GM23248 (cell line): ENCODE data around the gene PTRH1. TPM values are rescaled to one million over a fixed set of nuclear protein-coding genes. Genes with fewer than 3 reads are reported as not detected.

Experiments used
- DNase-seq: peaks from one replicate; pipeline ENCODE4 v3.0.0-alpha.2; 2015
- H2AFZ ChIP-seq: fragments of 200-600 bp; sonication (generic); 2 replicates; pipeline ENCODE4 v1.6.1; 2016; ENCODE audit warnings: antibody characterized with exemption
- H3F3A ChIP-seq: fragments of 200-600 bp; sonication (generic); 2 replicates; pipeline ENCODE4 v1.6.1; 2016; ENCODE audit warnings: mild to moderate bottlenecking, antibody characterized with exemption, mixed run types; ENCODE audit not compliant: insufficient read depth
- H3K27ac ChIP-seq: fragments of 200-600 bp; sonication (generic); 2 replicates; pipeline ENCODE4 v1.5.1; 2016; ENCODE audit warnings: mild to moderate bottlenecking
- H3K27me3 ChIP-seq: fragments of 200-600 bp; sonication (generic); replicated peaks from 2 replicates; pipeline ENCODE4 v1.6.1; 2016; ENCODE audit warnings: mild to moderate bottlenecking; ENCODE audit not compliant: insufficient read depth
- H3K36me3 ChIP-seq: fragments of 200-600 bp; sonication (generic); 2 replicates; pipeline ENCODE4 v1.6.1; 2016; ENCODE audit warnings: low read depth, mild to moderate bottlenecking
- H3K4me1 ChIP-seq: fragments of 200-600 bp; sonication (generic); 2 replicates; pipeline ENCODE4 v1.6.1; 2016; ENCODE audit warnings: mild to moderate bottlenecking; ENCODE audit not compliant: insufficient read depth
- H3K4me2 ChIP-seq: fragments of 200-600 bp; sonication (generic); one replicate; pipeline ENCODE4 v1.6.1; 2016; ENCODE audit warnings: mild to moderate bottlenecking; ENCODE audit not compliant: unreplicated experiment
- H3K4me3 ChIP-seq: fragments of 200-600 bp; sonication (generic); 2 replicates; pipeline ENCODE4 v1.5.1; 2016; ENCODE audit warnings: mild to moderate bottlenecking
- H3K79me2 ChIP-seq: fragments of 200-600 bp; sonication (generic); 2 replicates; pipeline ENCODE4 v1.6.1; 2016; ENCODE audit warnings: mild to moderate bottlenecking; ENCODE audit not compliant: insufficient read depth
- H3K9ac ChIP-seq: fragments of 200-600 bp; sonication (generic); 2 replicates; pipeline ENCODE4 v1.6.1; 2016; ENCODE audit warnings: mild to moderate bottlenecking
- H3K9me2 ChIP-seq: fragments of 200-600 bp; sonication (generic); 2 replicates; pipeline ENCODE4 v1.6.1; 2016; ENCODE audit warnings: mixed run types, mild to moderate bottlenecking, moderate library complexity; ENCODE audit not compliant: insufficient read depth
- H3K9me3 ChIP-seq: fragments of 200-600 bp; sonication (generic); one replicate; pipeline ENCODE4 v1.6.1; 2017; ENCODE audit warnings: low read depth
- H4K20me1 ChIP-seq: fragments of 200-600 bp; sonication (generic); 2 replicates; pipeline ENCODE4 v1.6.0; 2016; ENCODE audit not compliant: insufficient read depth
- EZH2 ChIP-seq: fragments of 200-600 bp; sonication (generic); IDR thresholded peaks from 2 replicates; pipeline ENCODE4 v1.6.1; 2018; ENCODE audit warnings: antibody characterized with exemption, mild to moderate bottlenecking; ENCODE audit not compliant: insufficient read depth, poor library complexity, severe bottlenecking
- EZH2phosphoT487 ChIP-seq: fragments of 200-600 bp; sonication (generic); IDR thresholded peaks from 2 replicates; pipeline ENCODE4 v1.6.1; 2018; ENCODE audit warnings: antibody characterized with exemption, moderate library complexity, mild to moderate bottlenecking, low read depth; ENCODE audit not compliant: insufficient read depth
- WGBS, 2 experiments: methylation state at CpG; one replicate each; pipeline ENCODE4 v1.1.6; 2015 to 2017; ENCODE audit warnings: low lambda C conversion rate in 2 of 2, low coverage in 1 of 2; ENCODE audit errors: missing lambda C conversion rate in 2 of 2; 5-methylcytosine and 5-hydroxymethylcytosine counted together
- in situ Hi-C: fragments of 300-500 bp; cut with MboI; formaldehyde crosslinking; loops from 2 replicates; pipeline ENCODE4 v1.15.0; 2020
- polyA plus RNA-seq: library from polyadenylated mRNA; unstranded; fragments of >200 nt; fragmentation: Nextera tagmentation; extraction: Ambion mirVana; gene quantifications from 2 replicates; pipeline ENCODE4 v1.2.1, GENCODE V29; 2016
- total RNA-seq: library from RNA; depleted of rRNA; stranded (reverse); fragments of >200 nt; shearing (Covaris generic); gene quantifications from 2 replicates; pipeline ENCODE4 v1.2.3, GENCODE V29; 2014

Gene PTRH1
- total and polyA plus RNA-seq, 2 experiments from 2014 or later = 33.1 to 34.3 TPM

DNA sequence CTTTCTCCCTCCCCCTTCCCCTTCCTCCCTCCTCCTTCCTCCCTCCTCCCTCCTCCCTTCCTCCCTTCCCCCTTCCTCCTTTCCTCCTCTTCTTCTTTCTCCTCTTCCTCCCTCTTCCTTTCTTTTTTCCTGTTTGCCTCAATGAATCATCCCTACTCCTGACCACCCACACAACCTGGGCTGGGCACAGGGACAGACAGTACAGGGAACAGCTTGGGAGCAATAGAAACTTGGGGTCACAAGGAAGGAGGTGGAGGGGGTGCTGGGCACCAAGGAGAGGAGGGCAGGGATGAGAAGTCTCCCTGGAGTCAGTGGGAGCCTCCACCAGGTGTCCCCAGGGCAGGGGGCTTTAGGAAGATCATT, 5.4 kb upstream of the PTRH1 start:
- in situ Hi-C loops = no loop called here

DNA sequence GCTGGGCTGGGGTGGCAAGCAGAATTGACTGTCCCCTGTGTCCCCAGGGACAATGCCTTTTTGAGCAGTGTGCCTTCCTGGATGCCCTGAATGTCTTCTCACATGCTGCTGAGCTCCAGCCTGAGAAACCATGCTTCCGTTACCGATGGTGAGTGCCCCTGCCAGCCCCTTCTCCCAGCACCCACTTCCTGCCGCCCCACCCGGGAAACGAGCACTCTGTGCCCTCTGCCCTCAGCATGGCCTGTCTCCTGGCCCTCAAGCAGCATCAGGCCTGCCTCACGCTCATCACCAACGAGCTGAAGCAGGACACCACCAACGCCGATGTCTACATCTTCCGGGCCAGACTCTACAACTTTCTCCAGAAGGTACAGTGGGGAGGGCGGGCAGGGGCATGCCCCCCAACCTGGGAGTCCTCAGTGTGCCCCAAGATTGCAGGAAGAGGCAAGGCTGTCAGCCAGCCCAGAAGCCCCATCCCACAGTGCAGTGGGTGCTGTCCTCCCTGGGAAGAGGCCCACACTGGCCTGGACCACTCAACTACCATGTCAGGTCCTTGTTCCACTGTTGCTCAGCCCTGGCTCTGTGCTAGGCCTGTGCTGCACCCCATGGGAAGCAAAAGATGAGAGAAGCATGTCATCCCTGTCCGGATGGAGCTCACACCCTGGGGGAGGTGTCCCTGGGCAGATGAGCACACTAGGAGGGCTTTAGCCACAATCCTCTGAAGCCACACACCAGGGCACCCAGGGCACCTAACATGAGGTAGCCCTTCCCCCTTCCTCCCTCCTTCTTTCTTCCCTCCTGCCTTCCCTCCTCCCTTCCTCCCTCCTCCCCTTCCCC, 4.8 kb upstream of the PTRH1 start:
- in situ Hi-C loops = no loop called here

More for the DNA sequence above, 5.4 kb upstream of the PTRH1 start:
- Histone ChIP-seq H3K4me2 (no peak overlapping the region), H3K4me3 (no peak overlapping the region), H4K20me1 (no peaks in the 10 kb centered on the region), H3K36me3 (no peaks in the 10 kb centered on the region), H3K27me3 (no peaks in the 10 kb centered on the region), H2AFZ (no peak overlapping the region), H3K79me2 (no peaks in the 10 kb centered on the region), H3F3A (peaks cover 9% of the 10 kb centered on the region; the same call in 1 of the 2 replicates), H3K27ac (no peak overlapping the region), H3K4me1 (peaks cover 18% of the 10 kb centered on the region), H3K9me2 (no peaks in the 10 kb centered on the region), H3K9ac (no peak overlapping the region), H3K9me3 (no peaks in the 10 kb centered on the region)
- TF ChIP-seq EZH2phosphoT487 (no peak), EZH2 (no peak)
- no peak for DNase-seq

DNA sequence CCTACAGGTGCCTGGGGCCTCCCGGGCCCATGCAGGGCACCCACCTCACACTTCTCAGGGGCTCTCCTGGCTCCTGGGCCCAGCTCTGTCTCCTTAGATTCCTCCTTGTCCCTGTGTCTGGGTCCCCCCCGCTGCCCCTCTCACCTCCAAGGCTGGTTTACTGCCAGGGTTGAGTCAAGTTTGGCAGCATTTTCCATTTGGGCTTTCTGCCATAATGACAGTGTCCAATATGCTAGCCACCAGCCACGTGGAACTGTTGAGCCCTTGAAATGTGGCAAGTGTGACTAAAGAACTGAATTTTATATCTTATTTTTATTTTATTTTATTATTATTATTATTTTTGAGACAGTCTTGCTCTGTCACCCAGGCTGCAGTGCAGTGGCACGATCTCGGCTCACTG, 2.3 kb upstream of the PTRH1 start:
- Histone ChIP-seq H3K27ac (no peak overlapping the region), H3K4me1 (peaks cover 12% of the 10 kb centered on the region), H3K9ac (no peak overlapping the region), H3K4me2 (no peak overlapping the region), H3K9me3 (no peaks in the 10 kb centered on the region), H3K27me3 (no peaks in the 10 kb centered on the region), H3K4me3 (no peak overlapping the region), H4K20me1 (no peaks in the 10 kb centered on the region), H3K36me3 (no peaks in the 10 kb centered on the region), H3K9me2 (no peaks in the 10 kb centered on the region), H3K79me2 (peaks cover 11% of the 10 kb centered on the region), H2AFZ (no peak overlapping the region), H3F3A (peaks cover 2% of the 10 kb centered on the region; the same call in 1 of the 2 replicates)
- in situ Hi-C loops = no loop called here
- TF ChIP-seq EZH2phosphoT487 = no peak
- TF ChIP-seq EZH2 = no peak
- no peak for DNase-seq
- WGBS, 2 experiments = 59 to 70% methylated on average over 5 of the region's 5 CpGs

More for the DNA sequence above, 4.8 kb upstream of the PTRH1 start:
- H3K79me2 ChIP-seq = no peaks in the 10 kb centered on the region
- H3K27ac ChIP-seq = no peak overlapping the region
- H3K9me2 ChIP-seq = no peaks in the 10 kb centered on the region
- H3K4me1 ChIP-seq = peaks cover 18% of the 10 kb centered on the region
- no peak overlapping the region for H3K9ac ChIP-seq
- 77 to 83% methylated on average over 12 of the region's 12 CpGs for WGBS, 2 experiments
- H4K20me1 ChIP-seq = no peaks in the 10 kb centered on the region
- H3F3A ChIP-seq = peaks cover 9% of the 10 kb centered on the region; the same call in 1 of the 2 replicates
- DNase-seq = no peak
- no peak overlapping the region for H2AFZ ChIP-seq
- H3K27me3 ChIP-seq = no peaks in the 10 kb centered on the region
- TF ChIP-seq EZH2 = no peak
- TF ChIP-seq EZH2phosphoT487 = no peak
- no peaks in the 10 kb centered on the region for H3K9me3 ChIP-seq
- no peak overlapping the region for H3K4me2 ChIP-seq
- no peaks in the 10 kb centered on the region for H3K36me3 ChIP-seq
- H3K4me3 ChIP-seq = no peak overlapping the region

DNA sequence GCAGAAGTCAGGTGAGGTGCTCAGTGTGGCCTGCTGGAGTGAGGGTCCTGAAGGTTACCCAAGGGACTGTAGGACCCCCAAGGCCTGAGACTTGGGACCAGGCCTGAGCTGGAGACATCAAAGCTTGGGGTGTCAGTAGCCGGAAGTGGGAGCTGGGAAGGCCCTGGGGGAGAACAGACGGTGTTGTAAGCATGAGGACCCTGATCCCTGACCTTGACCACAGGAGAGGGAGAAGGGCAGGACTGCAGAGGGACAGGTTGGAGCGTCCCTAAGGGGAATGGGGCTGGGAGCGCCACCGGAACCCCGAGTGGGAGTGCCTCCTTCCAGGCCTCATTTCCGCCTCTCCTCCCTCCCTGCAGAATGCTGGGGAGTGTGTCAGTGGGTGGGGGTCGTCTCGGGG, 949 bp upstream of the PTRH1 start:
- TF ChIP-seq EZH2 (no peak), EZH2phosphoT487 (no peak)
- Histone ChIP-seq H3K9me2 (no peaks in the 10 kb centered on the region), H3K4me1 (peaks cover 12% of the 10 kb centered on the region), H3K4me3 (peak overlapping the region; percentile 95), H3F3A (no peaks in the 10 kb centered on the region), H3K4me2 (peak overlapping the region; percentile 84), H3K79me2 (peaks cover 11% of the 10 kb centered on the region), H3K36me3 (no peaks in the 10 kb centered on the region), H3K9ac (peak overlapping the region; percentile 88), H2AFZ (peak overlapping the region; percentile 77), H4K20me1 (no peaks in the 10 kb centered on the region), H3K27ac (peak overlapping the region; percentile 65), H3K9me3 (no peaks in the 10 kb centered on the region), H3K27me3 (no peaks in the 10 kb centered on the region)
- in situ Hi-C loops = no loop called here
- 69 to 73% methylated on average over 5 to 9 of the region's 9 CpGs for WGBS, 2 experiments
- DNase-seq = no peak
